VCaP (cell line): ENCODE data around the gene MICALL2.

Experiments used
- H3K27ac ChIP-seq: fragments of 450-650 bp; 2 replicates; pipeline ENCODE4 v1.5.1; 2017
- TF ChIP-seq, protein P1 (sequence below): fragments of 450-650 bp; conservative IDR thresholded peaks from 2 replicates; pipeline ENCODE4 v1.5.1; 2017; ENCODE audit warnings: mild to moderate bottlenecking, moderate library complexity

The MICALL2 gene

DNA sequence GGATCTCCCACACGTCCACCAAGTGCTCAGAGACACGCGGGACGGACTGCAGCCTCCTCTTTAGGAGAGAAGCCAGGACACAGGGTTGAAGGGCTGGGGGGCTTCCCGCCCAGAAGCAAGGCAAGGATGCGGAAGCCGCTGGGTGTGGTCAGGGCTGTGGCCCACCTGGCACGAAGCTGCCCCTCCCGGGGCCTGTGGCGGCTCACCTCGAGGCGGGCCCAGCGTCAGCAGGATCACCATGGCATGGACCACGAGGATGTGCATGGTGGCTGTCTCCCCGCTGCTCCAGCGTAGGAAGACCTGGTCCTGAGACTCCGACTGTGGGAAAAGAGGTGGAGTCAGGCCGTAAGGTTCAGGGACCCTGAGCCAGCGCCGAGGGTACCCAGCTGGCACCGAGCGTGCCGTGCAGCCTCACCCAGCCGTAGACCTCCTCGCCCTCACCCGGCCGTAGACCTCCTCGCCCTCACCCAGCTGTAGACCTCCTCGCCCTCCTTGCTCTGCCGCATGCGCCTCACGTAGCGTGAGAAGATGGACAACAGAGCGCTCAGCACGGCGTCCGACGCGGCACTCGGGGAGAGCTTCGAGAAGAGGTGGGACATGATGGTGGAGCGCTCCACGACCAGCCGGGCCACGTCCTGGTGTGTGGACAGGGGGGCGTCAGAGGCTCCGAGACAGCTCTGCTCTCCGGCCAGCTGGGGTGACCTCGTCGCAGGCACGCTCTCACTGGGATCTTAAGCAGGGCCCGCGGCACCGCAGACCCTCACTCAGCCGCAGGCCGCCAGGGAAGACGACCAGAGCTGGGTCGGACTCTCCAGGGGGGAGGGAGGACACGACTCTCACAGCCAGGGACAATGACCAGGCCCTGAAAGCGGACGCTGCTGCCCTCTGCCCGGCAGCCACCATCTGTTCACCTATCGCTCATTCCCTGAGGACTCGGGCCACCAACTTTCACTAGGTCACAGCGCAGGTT, 24.6 kb upstream of the MICALL2 start:
- no peak overlapping the region for H3K27ac ChIP-seq

DNA sequence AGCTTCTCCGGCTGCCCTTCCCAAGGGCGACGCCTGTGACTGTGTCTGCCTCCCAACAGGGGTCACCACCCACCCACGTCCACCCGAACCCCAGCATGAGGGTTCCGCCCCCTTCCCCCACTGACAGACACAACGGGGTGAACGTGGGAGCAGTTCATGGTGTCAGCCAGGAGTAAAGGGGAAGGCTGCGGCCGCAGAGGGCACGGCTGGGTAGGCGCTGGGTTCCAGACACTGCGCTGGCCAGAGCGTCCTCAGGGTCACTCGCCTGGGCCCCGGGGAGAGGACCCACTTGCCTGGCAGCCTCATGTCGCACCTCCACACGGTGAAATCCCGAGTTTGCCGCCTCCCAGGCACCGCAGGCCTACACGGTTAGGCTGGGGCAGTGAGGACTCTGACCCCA, 23.8 kb upstream of the MICALL2 start:
- no peak overlapping the region for H3K27ac ChIP-seq
- TF ChIP-seq, protein P1, sequence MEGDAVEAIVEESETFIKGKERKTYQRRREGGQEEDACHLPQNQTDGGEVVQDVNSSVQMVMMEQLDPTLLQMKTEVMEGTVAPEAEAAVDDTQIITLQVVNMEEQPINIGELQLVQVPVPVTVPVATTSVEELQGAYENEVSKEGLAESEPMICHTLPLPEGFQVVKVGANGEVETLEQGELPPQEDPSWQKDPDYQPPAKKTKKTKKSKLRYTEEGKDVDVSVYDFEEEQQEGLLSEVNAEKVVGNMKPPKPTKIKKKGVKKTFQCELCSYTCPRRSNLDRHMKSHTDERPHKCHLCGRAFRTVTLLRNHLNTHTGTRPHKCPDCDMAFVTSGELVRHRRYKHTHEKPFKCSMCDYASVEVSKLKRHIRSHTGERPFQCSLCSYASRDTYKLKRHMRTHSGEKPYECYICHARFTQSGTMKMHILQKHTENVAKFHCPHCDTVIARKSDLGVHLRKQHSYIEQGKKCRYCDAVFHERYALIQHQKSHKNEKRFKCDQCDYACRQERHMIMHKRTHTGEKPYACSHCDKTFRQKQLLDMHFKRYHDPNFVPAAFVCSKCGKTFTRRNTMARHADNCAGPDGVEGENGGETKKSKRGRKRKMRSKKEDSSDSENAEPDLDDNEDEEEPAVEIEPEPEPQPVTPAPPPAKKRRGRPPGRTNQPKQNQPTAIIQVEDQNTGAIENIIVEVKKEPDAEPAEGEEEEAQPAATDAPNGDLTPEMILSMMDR = no peak

More for the DNA sequence above, 24.6 kb upstream of the MICALL2 start:
- TF ChIP-seq, protein P1 = no peak

DNA sequence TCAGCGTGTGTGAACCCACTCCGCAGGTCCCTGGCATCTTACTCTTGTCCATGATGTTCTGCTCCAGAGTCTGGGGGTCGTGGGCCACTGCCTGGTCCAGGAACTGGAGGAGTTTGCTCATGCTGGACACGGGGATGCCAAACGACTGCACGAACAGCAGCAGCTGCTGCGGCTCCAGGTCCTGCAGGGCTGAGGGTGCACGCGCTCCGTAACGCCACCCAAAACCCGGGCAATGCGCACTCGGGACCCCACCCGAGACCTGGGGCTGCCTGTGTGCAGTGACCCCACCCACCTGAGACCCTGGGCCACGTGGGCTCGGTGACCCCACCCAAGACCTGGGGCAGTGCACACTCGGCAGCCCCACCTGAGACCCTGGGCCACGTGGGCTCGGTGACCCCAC, 22.0 kb upstream of the MICALL2 start:
- TF ChIP-seq, protein P1 = no peak
- H3K27ac ChIP-seq = no peak overlapping the region

DNA sequence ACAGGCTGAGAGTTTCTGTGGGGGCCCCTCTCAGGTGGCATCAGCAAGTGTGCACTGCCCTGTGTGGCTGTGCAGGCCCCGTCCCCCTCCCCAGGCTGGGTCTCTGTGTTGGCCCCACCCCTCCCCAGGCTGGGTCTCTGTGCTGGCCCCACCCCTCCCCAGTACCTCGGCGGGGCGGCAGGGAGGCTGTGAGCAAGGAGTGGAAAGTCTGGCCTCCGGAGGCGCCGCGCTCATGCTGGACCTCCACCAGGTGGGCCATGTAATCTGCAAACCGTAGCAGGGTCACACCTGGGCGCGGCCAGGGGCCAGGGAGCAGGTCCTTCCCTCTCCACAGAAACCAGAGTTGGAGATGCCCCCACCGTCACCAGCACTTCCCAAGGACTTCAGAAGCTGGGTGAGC, 21.4 kb upstream of the MICALL2 start:
- TF ChIP-seq, protein P1 = no peak
- H3K27ac ChIP-seq = no peak overlapping the region

DNA sequence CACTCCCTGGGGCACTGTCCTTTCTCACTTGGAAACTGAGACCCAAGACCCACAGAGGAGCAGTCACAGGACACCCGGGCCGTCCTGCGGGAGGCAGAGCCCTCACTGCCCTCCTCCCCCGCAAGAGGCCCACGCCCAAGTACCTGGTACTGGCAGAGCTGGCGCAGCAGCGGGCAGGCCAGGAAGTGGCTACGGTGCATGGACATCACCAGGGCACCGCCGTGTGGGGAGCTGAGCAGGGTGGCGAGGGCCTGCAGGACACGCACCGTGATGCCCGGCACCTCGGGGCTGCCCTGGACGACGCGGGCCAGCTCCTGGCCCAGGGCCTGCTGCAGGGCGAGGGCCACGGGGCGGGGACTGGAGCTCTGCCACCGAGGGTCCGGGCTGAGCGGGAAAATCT, 20.0 kb upstream of the MICALL2 start:
- TF ChIP-seq, protein P1 = no peak
- H3K27ac ChIP-seq = no peak overlapping the region

DNA sequence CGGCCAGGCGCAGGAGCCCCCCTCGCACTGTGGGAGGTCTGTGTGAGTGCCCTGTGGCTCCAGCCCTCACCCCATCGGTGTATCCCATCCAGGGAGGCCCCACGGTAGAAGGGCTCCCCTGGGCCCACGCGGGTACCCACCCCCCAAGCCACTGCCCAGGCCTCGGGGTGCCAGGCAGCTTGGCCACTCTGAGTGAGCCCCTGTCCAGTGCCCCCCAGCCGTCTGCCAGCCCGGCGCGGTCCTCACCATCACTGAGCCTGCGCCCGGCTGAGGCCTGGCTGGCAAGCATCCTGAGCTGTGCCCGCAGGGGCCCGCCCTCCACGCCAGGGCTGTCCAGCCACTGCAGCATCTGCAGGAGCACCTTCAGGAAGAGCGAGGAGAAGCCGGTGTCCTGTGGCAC, 19.2 kb upstream of the MICALL2 start:
- no peak overlapping the region for H3K27ac ChIP-seq
- TF ChIP-seq, protein P1 = no peak

DNA sequence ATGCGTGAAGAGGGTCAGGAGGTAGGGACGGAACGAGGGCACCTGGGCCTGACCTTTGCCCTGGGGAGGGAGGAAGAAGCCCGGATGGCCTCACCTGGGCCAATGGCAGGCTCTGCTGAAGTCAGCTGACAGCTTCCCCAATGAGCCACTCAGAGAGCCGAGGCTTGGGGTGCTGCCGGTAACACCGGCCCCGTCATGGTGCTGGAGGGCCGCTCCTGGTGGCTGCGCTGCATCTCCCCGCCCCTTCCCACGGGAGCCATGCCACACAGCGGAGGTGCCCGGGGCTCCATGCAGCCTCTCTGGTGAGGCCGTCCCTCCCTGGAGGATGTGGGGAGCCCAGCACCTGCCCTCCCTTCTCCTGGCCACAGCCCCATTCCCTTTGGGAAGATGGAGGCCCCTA, 17.6 kb upstream of the MICALL2 start:
- TF ChIP-seq, protein P1 = no peak

More for the DNA sequence above, 17.6 kb upstream of the MICALL2 start:
- H3K27ac ChIP-seq = no peak overlapping the region
